GM12865 (cell line): ENCODE measurements around the gene GSKIP.

Source experiments
- DNase-seq: peaks from one replicate; pipeline ENCODE4 v3.0.0; 2010; ENCODE audit warnings: low read depth
- H3K4me3 ChIP-seq: 2 replicates; pipeline ENCODE4 v1.5.1; 2011; ENCODE audit warnings: mild to moderate bottlenecking, low read depth, low read length, control low read depth
- CTCF ChIP-seq: IDR thresholded peaks from 2 replicates; pipeline ENCODE4 v1.5.1; 2011; ENCODE audit warnings: low read length, control low read depth, low read depth, inconsistent platforms; ENCODE audit not compliant: insufficient read depth; ENCODE audit errors: missing control alignments

The GSKIP gene

GRCh38 chr14:96390965-96391292 is 27.6 kb downstream of the GSKIP start:
- TF ChIP-seq CTCF = no peak

GRCh38 chr14:96391293-96392118 is 28.2 kb downstream of the GSKIP start:
- H3K4me3 ChIP-seq = peak overlapping the region; percentile 92
- no peak for TF ChIP-seq CTCF
- peak; percentile 99 for DNase-seq

More at GRCh38 chr14:96390965-96391292, 27.6 kb downstream of the GSKIP start:
- H3K4me3 ChIP-seq = peak overlapping the region; percentile 66
- DNase-seq = no peak

- H3K4me3 ChIP-seq = peak overlapping the region; percentile 92; the same call in 1 of the 2 replicates
- no peak for TF ChIP-seq CTCF
- no peak for DNase-seq
Observed at GRCh38 chr14:96393071-96393691, 29.9 kb downstream of the GSKIP start.

- DNase-seq = no peak
- H3K4me3 ChIP-seq = no peak overlapping the region
- no peak for TF ChIP-seq CTCF
Observed at GRCh38 chr14:96394047-96394815, 30.9 kb downstream of the GSKIP start.

GRCh38 chr14:96398432-96398831 is 35.1 kb downstream of the GSKIP start:
- DNase-seq = no peak
- TF ChIP-seq CTCF = no peak
- H3K4me3 ChIP-seq = no peak overlapping the region

GRCh38 chr14:96398921-96399320 is 35.6 kb downstream of the GSKIP start:
- H3K4me3 ChIP-seq = no peak overlapping the region
- no peak for DNase-seq
- TF ChIP-seq CTCF = no peak
